Non-pigmented ciliary epithelial cell (primary cell): ENCODE measurements around the gene NUAK1.
A peak's percentile ranks its signal among the peaks of the same experiment; 100 is the strongest.

ENCODE experiments used
- DNase-seq: peaks from one replicate; pipeline ENCODE4 v3.0.0-alpha.2; 2010; ENCODE audit warnings: low read depth

The NUAK1 gene

GRCh38 chr12:106109168-106109910, 29.4 kb downstream of the NUAK1 start:
- no peak for DNase-seq

GRCh38 chr12:106108185-106108835, 30.4 kb downstream of the NUAK1 start:
- no peak for DNase-seq

DNA sequence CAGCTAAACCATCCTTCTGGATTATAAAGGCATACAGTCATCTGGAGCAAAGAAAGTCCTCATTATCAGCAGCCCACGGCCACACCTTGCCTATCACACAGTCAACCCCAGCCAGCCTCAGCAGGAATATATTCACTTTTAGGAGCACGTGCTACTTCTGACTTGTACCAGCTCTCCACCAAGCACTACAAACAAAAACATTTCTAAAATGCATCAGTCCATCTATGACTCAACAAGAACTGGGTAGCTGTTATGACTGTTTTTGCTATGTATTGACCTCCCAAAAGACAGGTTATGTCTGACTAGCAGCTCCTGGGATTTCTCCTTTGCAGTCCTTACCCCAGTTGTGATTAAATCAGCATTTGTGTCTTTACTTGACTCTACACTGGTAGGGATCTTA, 31.2 kb downstream of the NUAK1 start:
- DNase-seq, result no peak

- no peak for DNase-seq
These were observed 31.9 kb downstream of the NUAK1 start for GRCh38 chr12:106106892-106107291.

DNA sequence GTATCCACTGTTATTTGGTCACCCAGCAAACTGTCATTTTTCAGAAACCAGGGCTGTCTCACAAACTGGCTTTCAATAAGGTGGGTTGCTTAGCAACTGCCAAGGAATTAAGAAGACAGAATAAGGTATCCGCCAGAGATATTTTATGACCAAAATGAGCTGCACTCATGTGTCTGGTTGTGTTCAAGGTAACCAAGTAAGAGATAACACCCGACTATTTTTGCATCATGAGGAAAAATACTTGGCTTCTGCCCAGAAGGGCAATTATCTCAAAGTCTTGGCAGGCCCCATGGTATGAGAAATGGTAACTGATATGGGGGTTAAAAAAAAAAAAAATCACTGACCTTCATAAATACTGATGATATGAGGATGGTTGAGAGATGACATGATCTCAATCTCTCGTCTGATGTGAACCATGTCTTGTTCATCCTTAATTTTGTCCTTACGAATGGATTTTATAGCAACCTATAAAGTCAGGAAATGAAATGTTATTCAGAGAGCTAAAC, 32.6 kb downstream of the NUAK1 start:
- DNase-seq, result no peak

DNA sequence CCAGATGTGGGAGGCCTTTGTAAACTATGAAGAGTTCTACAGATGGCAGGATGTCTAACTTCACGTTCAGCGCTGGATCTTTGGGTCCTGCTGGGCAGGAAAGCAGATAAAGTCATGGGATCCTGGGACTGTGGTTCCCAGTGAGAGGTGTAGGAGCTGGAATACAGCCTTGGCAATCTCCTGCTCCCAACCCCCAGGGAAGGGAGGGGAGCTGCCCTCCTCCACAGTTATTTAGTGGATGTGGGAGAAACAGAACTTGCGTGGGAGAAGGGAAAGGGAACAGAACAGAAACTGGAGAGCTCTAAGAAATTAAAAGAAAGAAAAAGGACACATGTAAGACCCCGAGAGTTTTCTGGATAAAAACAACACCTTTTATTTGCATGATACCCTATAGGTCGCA, 37.0 kb downstream of the NUAK1 start:
- DNase-seq, result no peak

DNA sequence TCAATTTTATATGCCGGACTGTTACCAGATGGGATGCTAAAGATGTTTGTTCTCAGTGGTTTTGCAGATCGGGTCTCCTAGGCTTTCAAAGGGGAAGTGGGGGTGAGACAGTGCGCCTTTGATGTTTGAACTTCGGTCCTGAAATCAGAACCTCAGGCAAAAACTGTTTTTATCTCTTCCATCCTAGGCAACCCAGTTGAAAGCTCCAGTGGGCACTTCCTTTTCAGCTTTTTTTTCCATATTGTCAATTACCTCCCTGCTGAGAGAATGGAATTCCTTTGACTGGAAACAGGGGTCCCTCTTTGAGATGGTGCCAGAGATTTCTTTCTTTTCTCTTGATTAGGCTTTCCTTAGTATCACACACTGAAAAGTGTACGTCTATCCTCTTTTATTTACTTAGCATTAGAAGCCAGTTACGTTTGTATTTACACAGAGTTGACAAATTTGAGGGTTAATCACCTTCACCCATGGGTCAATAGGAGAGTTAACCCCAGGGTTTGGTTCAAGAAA, 40.0 kb downstream of the NUAK1 start:
- no peak for DNase-seq

- DNase-seq, result no peak
These were observed 41.7 kb downstream of the NUAK1 start for GRCh38 chr12:106097011-106097410.

- no peak for DNase-seq
These were observed 42.4 kb downstream of the NUAK1 start for GRCh38 chr12:106096376-106096775.

DNA sequence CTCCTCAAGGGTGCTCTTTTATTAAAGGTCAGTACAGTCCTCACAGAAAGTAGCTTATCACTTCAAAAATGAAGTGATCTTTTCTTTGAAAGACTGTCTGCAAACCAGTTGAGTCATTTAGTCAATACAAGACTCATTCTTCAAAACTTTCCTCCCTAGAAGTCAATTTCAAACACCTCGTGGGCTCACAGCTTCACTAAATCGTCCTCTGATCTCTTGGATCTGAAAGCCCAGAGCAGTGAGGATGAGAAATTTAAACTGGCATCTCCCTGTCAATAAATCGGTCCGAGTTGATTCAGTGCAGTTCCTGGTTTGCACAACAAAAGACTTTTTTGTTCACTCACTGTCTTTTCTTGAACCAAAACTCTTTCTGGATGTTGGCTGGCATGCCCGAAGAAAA, 44.5 kb downstream of the NUAK1 start:
- DNase-seq, result no peak

GRCh38 chr12:106093246-106093645, 45.5 kb downstream of the NUAK1 start:
- no peak for DNase-seq

DNA sequence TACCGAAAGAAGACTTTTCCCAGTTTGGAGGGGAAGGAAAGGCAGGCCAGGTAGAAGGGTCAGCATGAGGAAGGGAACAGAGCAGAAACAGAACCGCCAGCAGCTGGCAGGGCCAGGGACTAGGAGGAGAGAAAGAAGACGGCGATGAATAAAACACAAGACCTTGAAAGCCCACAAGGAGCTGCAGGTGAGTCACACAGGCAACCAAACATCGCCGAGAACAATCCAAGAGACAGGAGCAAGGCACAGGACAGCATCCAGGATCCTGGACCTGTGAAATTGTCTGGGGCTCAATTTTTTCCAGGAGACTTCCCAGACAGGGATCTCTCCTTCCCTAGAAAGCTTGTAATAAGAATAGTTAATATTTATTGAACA, 47.3 kb downstream of the NUAK1 start:
- no peak for DNase-seq

DNA sequence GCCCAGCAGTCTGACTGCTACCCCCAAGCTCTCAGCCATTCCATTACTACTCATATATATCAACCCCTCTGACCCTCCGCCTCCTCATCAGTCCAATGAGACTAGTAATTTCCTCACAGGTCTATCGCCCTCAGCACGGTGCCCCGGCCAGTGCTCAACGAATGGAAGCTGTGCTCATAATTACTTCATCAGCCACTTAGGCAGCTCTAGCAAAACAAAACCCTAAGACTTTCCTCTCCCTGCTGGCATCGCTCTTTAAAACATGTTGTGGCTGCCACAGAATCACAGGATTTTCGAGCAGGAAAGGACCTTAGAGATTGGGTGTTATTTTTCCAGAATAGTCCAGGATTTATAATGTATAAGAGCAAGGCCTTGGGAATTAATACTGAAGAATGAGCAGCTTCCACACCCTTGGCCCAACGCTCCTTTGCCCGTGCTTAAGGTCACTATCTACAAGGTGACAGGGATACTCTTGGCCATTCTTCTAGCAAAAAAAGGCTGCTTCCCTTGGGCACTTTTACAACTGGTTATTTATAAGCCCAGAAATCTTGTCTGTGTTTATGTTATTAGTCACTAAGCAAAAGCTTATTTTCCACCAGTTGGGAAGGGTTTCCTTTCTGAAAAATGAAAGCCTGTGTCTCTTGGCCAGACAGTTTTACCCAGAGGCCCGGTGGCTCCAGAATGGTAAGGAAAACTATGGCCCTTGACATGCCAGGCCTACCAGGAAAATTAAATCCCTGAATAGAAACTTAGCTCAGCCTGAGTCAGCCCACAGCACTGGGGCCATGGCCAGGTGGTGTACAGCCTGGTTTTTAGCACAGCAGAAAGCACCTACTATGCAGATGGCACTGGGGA, 47.9 kb downstream of the NUAK1 start:
- no peak for DNase-seq

DNA sequence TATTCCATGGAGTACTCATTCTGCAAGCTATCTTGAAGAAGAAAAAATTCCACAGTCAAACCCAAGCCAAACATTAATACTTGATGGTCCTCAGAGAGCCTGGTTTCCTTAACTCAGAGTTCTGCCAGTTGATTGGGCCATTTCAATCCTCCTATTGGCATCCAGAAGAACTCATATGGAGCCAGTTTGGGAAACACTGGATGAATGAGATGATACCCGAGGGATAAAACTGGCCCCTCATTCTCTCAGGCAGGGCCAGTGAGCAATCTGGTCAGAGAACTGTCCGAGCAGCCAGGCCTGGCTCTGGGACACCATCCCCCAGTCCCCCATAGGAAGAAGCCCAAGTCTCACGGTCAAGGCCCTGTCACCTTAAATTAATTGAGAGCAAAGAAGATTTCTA, 48.8 kb downstream of the NUAK1 start:
- DNase-seq, result no peak

GRCh38 chr12:106088811-106089485, 49.8 kb downstream of the NUAK1 start:
- DNase-seq, result no peak

DNA sequence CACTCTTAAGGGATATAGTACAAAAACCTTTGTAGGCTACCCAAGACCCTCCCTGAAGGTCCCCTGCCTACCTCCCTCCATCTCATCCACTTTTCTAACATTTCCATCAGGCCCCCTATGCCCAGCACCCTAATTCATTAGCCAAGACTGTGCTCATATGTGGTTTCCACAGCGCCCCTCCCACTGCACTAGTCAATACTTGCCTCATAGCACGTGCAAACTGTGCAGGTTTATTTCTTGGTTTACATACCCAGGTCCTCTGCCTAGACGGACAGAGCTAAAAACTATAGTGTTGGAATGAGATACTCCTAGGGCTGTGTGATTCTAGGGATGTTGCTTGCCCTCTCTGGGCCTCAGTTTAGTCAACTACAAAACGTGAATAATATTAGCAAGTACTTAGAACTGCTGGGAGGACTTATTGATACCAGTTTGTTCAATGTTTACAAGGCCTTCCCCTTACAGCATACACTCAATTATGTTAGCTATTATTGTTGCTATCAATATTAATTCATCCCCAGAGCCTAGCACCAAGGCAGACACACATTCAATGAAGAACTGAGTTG, 50.4 kb downstream of the NUAK1 start:
- no peak for DNase-seq

DNA sequence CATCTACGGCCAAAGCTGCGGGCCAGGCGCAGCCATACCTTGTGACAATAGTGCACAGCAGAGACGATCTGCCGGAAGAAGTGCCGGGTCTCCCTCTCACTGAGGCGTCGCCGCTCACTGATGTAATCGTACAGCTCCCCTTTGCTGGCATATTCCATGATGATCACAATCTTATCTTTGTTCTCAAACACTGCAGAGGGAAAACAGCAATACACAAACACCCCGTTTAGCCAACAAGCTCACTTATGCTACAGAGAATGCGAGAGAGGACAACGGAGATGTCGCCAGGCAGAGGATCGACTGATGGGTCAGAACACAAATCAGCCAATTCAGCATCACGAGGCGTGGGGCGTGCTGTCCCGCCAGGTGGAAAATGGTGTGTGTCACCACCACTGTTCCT, 52.1 kb downstream of the NUAK1 start:
- no peak for DNase-seq

GRCh38 chr12:106085213-106085612, 53.5 kb downstream of the NUAK1 start:
- DNase-seq, result no peak

- DNase-seq, result no peak
These were observed 54.0 kb downstream of the NUAK1 start for GRCh38 chr12:106084759-106085158.

DNA sequence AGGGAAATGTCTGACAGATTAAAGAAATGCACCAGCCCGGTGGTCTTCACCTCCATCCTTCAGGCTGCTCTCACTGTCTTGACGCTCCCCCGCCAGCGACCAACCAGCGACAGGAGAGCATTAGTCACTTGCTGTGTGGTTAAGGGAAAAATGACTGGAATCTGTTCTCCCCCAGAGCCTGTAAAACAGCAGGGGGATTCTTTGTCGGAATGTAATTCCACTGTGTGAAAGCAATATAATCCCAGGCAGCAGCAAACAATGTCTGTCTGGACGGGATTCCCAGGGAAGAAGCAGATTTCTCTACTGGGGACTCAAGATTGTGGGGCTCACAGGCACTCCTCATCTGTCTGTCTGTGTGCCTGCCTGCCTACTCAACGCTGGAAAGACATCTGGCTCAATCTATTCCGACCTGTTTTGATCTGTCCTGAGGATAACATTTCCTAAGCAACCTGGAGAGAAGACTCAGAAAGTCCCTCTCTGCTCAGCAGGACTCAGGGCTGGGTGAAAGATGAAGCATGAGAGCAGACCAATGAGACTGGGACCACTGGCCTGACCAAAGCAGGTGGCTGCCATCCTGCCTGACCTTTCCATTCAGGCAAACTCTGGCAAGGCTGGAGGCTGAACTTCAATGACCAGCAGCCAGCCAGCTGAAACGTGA, 54.6 kb downstream of the NUAK1 start:
- DNase-seq, result peak; percentile 90
